ENCODE data around the gene TDRD7. TPM values are rescaled to one million over a fixed set of nuclear protein-coding genes. Genes with fewer than 3 reads are reported as not detected.

The TDRD7 gene
- polyA plus RNA-seq, 1 of the 3 experiments (the other 2 are of a cell fraction) = 4.9 TPM

- POLR2A ChIA-PET = no interaction called here
- no peaks in the 10 kb centered on the region for H3F3A ChIP-seq (replicated peaks; ENCODE audit: insufficient read depth)
- H3K4me2 ChIP-seq = no peak overlapping the region
- CTCF ChIA-PET = interaction anchor here (1.5 to 2.4 kb wide), 2 partner anchors 72 to 88 kb away, joined by 3 to 6 read pairs; no protein-coding TSS in a partner anchor
- H3K27ac ChIP-seq (ENCODE audit: low read depth in 2 of 2, low read length in 1 of 2) = no peak overlapping the region; a peak in 1 of 4 replicates
- TF ChIP-seq USF1 (IDR thresholded peaks at IDR 0.05; ENCODE audit: borderline replicate concordance, low read depth) = no peak
- TF ChIP-seq ELF1 (IDR thresholded peaks at IDR 0.05) = no peak
- TF ChIP-seq POLR2AphosphoS5 (IDR thresholded peaks at IDR 0.05; ENCODE audit: low read depth, low read length) = no peak
- TF ChIP-seq, protein P1, sequence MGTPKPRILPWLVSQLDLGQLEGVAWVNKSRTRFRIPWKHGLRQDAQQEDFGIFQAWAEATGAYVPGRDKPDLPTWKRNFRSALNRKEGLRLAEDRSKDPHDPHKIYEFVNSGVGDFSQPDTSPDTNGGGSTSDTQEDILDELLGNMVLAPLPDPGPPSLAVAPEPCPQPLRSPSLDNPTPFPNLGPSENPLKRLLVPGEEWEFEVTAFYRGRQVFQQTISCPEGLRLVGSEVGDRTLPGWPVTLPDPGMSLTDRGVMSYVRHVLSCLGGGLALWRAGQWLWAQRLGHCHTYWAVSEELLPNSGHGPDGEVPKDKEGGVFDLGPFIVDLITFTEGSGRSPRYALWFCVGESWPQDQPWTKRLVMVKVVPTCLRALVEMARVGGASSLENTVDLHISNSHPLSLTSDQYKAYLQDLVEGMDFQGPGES (IDR thresholded peaks at IDR 0.05; ENCODE audit: low read depth, low read length) = no peak
- no peak for TF ChIP-seq GATA2 (CRISPR knock-in tag; IDR thresholded peaks at IDR 0.05)
- TF ChIP-seq FOXJ3 (CRISPR knock-in tag; IDR thresholded peaks at IDR 0.05) = no peak
- TF ChIP-seq RAD21 (IDR thresholded peaks at IDR 0.05; ENCODE audit: low read length) = no peak
- TF ChIP-seq FOSL2 (IDR thresholded peaks at IDR 0.05; ENCODE audit: borderline replicate concordance, low read depth) = no peak
- no peak for TF ChIP-seq USF2 (IDR thresholded peaks at IDR 0.05; ENCODE audit: borderline replicate concordance, low read depth, low read length)
- TF ChIP-seq SMC3 (IDR thresholded peaks at IDR 0.05; ENCODE audit: low read depth, low read length) = no peak
- no peak for TF ChIP-seq MXI1 (IDR thresholded peaks at IDR 0.05; ENCODE audit: low read depth, low read length)
- TF ChIP-seq EP300 (IDR thresholded peaks at IDR 0.05; ENCODE audit: borderline replicate concordance in 1 of 2, low read depth in 1 of 2, low read length in 1 of 2) = no peak
- no peak for TF ChIP-seq EZH2phosphoT487 (IDR thresholded peaks at IDR 0.05; ENCODE audit: borderline replicate concordance, low read depth)
- no peak for TF ChIP-seq FOXM1 (IDR thresholded peaks at IDR 0.05; ENCODE audit: low read depth)
- TF ChIP-seq SIN3A (IDR thresholded peaks at IDR 0.05; ENCODE audit: borderline replicate concordance, low read depth, low read length) = no peak
- no peak for TF ChIP-seq NRF1 (IDR thresholded peaks at IDR 0.05; ENCODE audit: low read depth, low read length)
- H3K9me2 ChIP-seq = no peaks in the 10 kb centered on the region
- H3K9ac ChIP-seq = no peak overlapping the region
- H3K9me3 ChIP-seq = no peaks in the 10 kb centered on the region
- no peaks in the 10 kb centered on the region for H3K79me2 ChIP-seq (ENCODE audit: insufficient read depth)
- peaks cover 0 to 9% of the 10 kb centered on the region in 2 experiments; a peak in 1 of 4 replicates for H3K4me1 ChIP-seq (ENCODE audit: control insufficient read depth in 1 of 2, insufficient read depth in 2 of 2, low read depth in 1 of 2, low read length in 1 of 2)
- H3K36me3 ChIP-seq (replicated peaks in 1 of 2; ENCODE audit: control insufficient read depth in 1 of 2, insufficient read depth in 2 of 2, low read length in 1 of 2) = peaks cover 0 to 6% of the 10 kb centered on the region in 2 experiments
- H2AFZ ChIP-seq (ENCODE audit: low read depth) = no peak overlapping the region
- no peak for DNase-seq
- 77% methylated on average over 7 of the region's 7 CpGs for WGBS (ENCODE audit: low lambda C conversion rate)
- H3K4me3 ChIP-seq (ENCODE audit: low read depth in 2 of 2, low read length in 1 of 2) = no peak overlapping the region
- no peaks in the 10 kb centered on the region for H4K20me1 ChIP-seq (ENCODE audit: insufficient read depth)
- H3K27me3 ChIP-seq (ENCODE audit: insufficient read depth) = no peaks in the 10 kb centered on the region; the same call in 1 of the 2 replicates
Observed at GRCh38 chr9:97526895-97527575, 115.1 kb downstream of the TDRD7 start.

Measured in SK-N-SH (cell line).